ENCODE results near the gene UBLCP1.
"Not testable (repeated sequence)": the region's sequence is repeated elsewhere in the genome, so short reads cannot be mapped to it uniquely, and the experiment has no call there.

The UBLCP1 gene

DNA sequence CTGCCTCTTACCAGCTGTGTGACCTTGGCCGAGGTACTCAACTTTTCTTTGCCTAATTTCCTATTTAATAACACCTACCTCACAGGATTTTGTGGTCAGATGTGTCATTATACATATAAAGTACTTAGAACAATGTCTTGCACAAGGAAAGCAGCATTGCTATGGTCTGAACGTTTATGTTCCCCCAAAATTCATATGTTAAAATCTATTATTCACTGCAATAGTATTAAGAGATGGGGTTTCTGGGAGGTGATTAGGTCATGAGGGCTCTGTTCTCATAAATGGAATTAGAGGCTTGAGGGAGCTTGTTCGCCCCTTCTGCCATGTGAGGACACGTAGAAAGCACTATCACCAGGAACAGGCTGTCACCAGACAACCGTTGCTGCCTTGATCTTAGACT, 42.9 kb upstream of the UBLCP1 start:
- Histone ChIP-seq H3K9me3 (ENCODE audit: control extremely low read depth in 1 of 5, control insufficient read depth in 4 of 5, insufficient read depth in 2 of 5, low read depth in 1 of 5, low read length in 4 of 5) (no peaks in the 10 kb centered on the region), H3K27ac (ENCODE audit: insufficient read depth in 1 of 2, low read depth in 1 of 2, low read length in 2 of 2, poor library complexity in 1 of 2, severe bottlenecking in 2 of 2) (no peak overlapping the region), H3K4me1 (ENCODE audit: control extremely low read depth in 1 of 4, control insufficient read depth in 4 of 4, insufficient read depth in 4 of 4, low read length in 3 of 4) (peaks cover 0 to 3% (median 0%) of the 10 kb centered on the region in 4 experiments), H3K27me3 (replicated peaks in 2 of 5; ENCODE audit: control insufficient read depth in 4 of 5, insufficient read depth in 5 of 5, low read length in 4 of 5) (no peaks in the 10 kb centered on the region), H3K4me3 (ENCODE audit: control insufficient read depth in 1 of 7, extremely low read depth in 1 of 7, insufficient read depth in 4 of 7, low read depth in 2 of 7, low read length in 6 of 7) (no peak overlapping the region), H3K36me3 (ENCODE audit: control insufficient read depth in 4 of 4, insufficient read depth in 4 of 4, low read length in 3 of 4) (no peaks in the 10 kb centered on the region)
- CTCF ChIA-PET: no interaction called here
- POLR2A ChIA-PET: no interaction called here
- no CpG with 5 or more reads among the region's 5 CpGs for WGBS (ENCODE audit: insufficient coverage)
- DNase-seq: no peak

DNA sequence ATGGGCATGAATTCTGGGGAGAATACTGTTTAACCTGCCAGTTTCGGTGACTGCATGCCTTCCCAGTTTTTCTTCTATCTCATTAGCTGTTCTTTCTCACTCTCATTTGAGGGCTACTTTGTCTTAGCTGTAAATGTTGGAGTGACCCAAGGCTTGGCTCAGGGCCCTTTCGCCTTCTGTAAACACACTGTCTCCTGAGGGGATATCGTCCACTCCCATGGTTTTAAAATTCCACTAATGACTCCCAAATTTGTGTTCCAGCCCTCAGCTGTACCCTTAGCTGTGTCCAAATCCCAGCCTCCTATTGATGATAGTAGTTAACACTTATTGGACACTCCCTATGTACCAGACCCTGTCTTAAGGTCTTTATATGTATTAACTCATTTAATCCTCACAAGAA, 39.6 kb upstream of the UBLCP1 start:
- no peaks in the 10 kb centered on the region for H3K27me3 ChIP-seq (replicated peaks in 2 of 5; ENCODE audit: control insufficient read depth in 4 of 5, insufficient read depth in 5 of 5, low read length in 4 of 5)
- no peak overlapping the region for H3K27ac ChIP-seq (ENCODE audit: insufficient read depth in 1 of 2, low read depth in 1 of 2, low read length in 2 of 2, poor library complexity in 1 of 2, severe bottlenecking in 2 of 2)
- WGBS (ENCODE audit: insufficient coverage): 100% methylated on average over 1 of the region's 3 CpGs
- H3K4me3 ChIP-seq (ENCODE audit: control insufficient read depth in 1 of 7, extremely low read depth in 1 of 7, insufficient read depth in 4 of 7, low read depth in 2 of 7, low read length in 6 of 7): no peak overlapping the region
- no peaks in the 10 kb centered on the region for H3K9me3 ChIP-seq (ENCODE audit: control extremely low read depth in 1 of 5, control insufficient read depth in 4 of 5, insufficient read depth in 2 of 5, low read depth in 1 of 5, low read length in 4 of 5)
- no peak for DNase-seq
- H3K36me3 ChIP-seq (ENCODE audit: control insufficient read depth in 4 of 4, insufficient read depth in 4 of 4, low read length in 3 of 4): no peaks in the 10 kb centered on the region
- ChIA-PET POLR2A (no interaction called here), CTCF (interaction anchor here (1.3 kb wide), 1 partner anchor 9 kb away, joined by 7 read pairs; no protein-coding TSS in a partner anchor)
- H3K4me1 ChIP-seq (ENCODE audit: control extremely low read depth in 1 of 4, control insufficient read depth in 4 of 4, insufficient read depth in 4 of 4, low read length in 3 of 4): no peaks in the 10 kb centered on the region

DNA sequence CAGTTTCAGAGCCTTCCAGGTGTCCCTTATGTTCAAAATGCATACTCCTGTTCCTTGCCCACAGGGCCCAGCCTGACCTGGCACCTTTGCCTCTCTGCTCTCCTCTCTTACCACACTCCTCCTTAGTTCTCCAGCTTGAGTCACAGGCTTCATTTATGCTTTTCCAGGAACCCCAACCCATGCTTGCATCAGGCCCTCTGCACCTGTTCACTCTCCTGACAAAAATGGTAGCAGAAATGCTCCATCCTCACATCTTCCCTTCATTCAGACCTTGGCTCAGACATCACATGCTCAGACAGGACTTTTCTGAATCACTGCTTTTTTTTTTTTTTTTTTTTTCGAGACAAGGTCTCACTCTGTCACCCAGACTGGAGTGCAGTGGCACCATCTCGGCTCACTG, 38.6 kb upstream of the UBLCP1 start:
- H3K27me3 ChIP-seq (replicated peaks in 2 of 5; ENCODE audit: control insufficient read depth in 4 of 5, insufficient read depth in 5 of 5, low read length in 4 of 5): no peaks in the 10 kb centered on the region
- DNase-seq: no peak
- H3K36me3 ChIP-seq (ENCODE audit: control insufficient read depth in 4 of 4, insufficient read depth in 4 of 4, low read length in 3 of 4): no peaks in the 10 kb centered on the region
- no peak overlapping the region for H3K4me3 ChIP-seq (ENCODE audit: control insufficient read depth in 1 of 7, extremely low read depth in 1 of 7, insufficient read depth in 4 of 7, low read depth in 2 of 7, low read length in 6 of 7)
- POLR2A ChIA-PET: no interaction called here
- CTCF ChIA-PET: interaction anchor here (1.9 kb wide), 1 partner anchor 27 kb away, joined by 7 read pairs; no protein-coding TSS in a partner anchor
- no peaks in the 10 kb centered on the region for H3K4me1 ChIP-seq (ENCODE audit: control extremely low read depth in 1 of 4, control insufficient read depth in 4 of 4, insufficient read depth in 4 of 4, low read length in 3 of 4)
- WGBS (ENCODE audit: insufficient coverage): 100% methylated on average over 1 of the region's 2 CpGs
- no peaks in the 10 kb centered on the region for H3K9me3 ChIP-seq (ENCODE audit: control extremely low read depth in 1 of 5, control insufficient read depth in 4 of 5, insufficient read depth in 2 of 5, low read depth in 1 of 5, low read length in 4 of 5)
- no peak overlapping the region for H3K27ac ChIP-seq (ENCODE audit: insufficient read depth in 1 of 2, low read depth in 1 of 2, low read length in 2 of 2, poor library complexity in 1 of 2, severe bottlenecking in 2 of 2)

DNA sequence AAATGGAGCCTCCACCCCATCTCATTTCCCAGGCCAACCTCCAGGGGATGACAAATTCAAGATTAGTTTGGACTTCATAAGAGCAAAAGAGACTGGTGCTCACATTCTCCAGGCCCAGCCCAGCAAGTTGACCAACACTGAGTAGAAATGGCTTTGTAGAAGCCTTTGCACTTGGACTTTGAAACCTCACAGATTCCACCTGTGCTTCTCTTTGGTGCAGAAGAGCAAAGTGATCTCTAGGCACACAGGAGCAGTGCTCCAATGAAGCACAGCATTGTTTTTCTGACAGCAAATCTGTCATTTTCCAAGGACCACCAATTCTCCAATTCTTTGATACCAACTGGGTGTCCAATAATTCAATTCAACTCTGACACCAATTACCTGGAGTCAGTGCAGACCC, 36.6 kb upstream of the UBLCP1 start:
- H3K27ac ChIP-seq (ENCODE audit: insufficient read depth in 1 of 2, low read depth in 1 of 2, low read length in 2 of 2, poor library complexity in 1 of 2, severe bottlenecking in 2 of 2): no peak overlapping the region
- no peak overlapping the region for H3K4me3 ChIP-seq (ENCODE audit: control insufficient read depth in 1 of 7, extremely low read depth in 1 of 7, insufficient read depth in 4 of 7, low read depth in 2 of 7, low read length in 6 of 7)
- H3K9me3 ChIP-seq (ENCODE audit: control extremely low read depth in 1 of 5, control insufficient read depth in 4 of 5, insufficient read depth in 2 of 5, low read depth in 1 of 5, low read length in 4 of 5): no peaks in the 10 kb centered on the region
- POLR2A ChIA-PET: no interaction called here
- no peaks in the 10 kb centered on the region for H3K27me3 ChIP-seq (replicated peaks in 2 of 5; ENCODE audit: control insufficient read depth in 4 of 5, insufficient read depth in 5 of 5, low read length in 4 of 5)
- no peaks in the 10 kb centered on the region for H3K36me3 ChIP-seq (ENCODE audit: control insufficient read depth in 4 of 4, insufficient read depth in 4 of 4, low read length in 3 of 4)
- no peak for DNase-seq
- CTCF ChIA-PET: no interaction called here
- H3K4me1 ChIP-seq (ENCODE audit: control extremely low read depth in 1 of 4, control insufficient read depth in 4 of 4, insufficient read depth in 4 of 4, low read length in 3 of 4): no peaks in the 10 kb centered on the region

DNA sequence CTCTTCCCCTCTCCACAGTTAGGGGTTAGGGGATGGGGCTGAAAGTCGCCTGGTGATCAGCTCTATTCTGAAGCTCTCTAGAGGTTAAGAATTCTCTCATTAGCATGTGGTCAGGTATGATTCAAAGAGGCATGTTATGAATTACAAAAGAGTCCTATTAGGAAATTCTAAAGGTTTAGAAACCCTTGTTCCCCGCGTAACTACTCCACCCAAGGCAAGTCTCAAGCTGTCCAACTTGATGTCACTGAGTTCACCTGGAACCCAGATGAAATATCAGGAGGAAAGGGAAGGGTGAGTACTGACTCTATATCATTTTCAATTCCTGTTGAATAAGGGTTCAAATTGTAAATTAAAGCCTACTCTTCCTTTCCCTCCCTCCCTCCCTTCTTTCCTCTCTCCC, 35.6 kb upstream of the UBLCP1 start:
- WGBS (ENCODE audit: insufficient coverage): no CpG with 5 or more reads among the region's 3 CpGs
- POLR2A ChIA-PET: no interaction called here
- no peak overlapping the region for H3K4me3 ChIP-seq (ENCODE audit: control insufficient read depth in 1 of 7, extremely low read depth in 1 of 7, insufficient read depth in 4 of 7, low read depth in 2 of 7, low read length in 6 of 7)
- no peaks in the 10 kb centered on the region for H3K9me3 ChIP-seq (ENCODE audit: control extremely low read depth in 1 of 5, control insufficient read depth in 4 of 5, insufficient read depth in 2 of 5, low read depth in 1 of 5, low read length in 4 of 5)
- H3K4me1 ChIP-seq (ENCODE audit: control extremely low read depth in 1 of 4, control insufficient read depth in 4 of 4, insufficient read depth in 4 of 4, low read length in 3 of 4): no peaks in the 10 kb centered on the region
- no peak for DNase-seq
- H3K36me3 ChIP-seq (ENCODE audit: control insufficient read depth in 4 of 4, insufficient read depth in 4 of 4, low read length in 3 of 4): no peaks in the 10 kb centered on the region
- H3K27ac ChIP-seq (ENCODE audit: insufficient read depth in 1 of 2, low read depth in 1 of 2, low read length in 2 of 2, poor library complexity in 1 of 2, severe bottlenecking in 2 of 2): no peak overlapping the region
- CTCF ChIA-PET: no interaction called here
- H3K27me3 ChIP-seq (replicated peaks in 2 of 5; ENCODE audit: control insufficient read depth in 4 of 5, insufficient read depth in 5 of 5, low read length in 4 of 5): no peaks in the 10 kb centered on the region

DNA sequence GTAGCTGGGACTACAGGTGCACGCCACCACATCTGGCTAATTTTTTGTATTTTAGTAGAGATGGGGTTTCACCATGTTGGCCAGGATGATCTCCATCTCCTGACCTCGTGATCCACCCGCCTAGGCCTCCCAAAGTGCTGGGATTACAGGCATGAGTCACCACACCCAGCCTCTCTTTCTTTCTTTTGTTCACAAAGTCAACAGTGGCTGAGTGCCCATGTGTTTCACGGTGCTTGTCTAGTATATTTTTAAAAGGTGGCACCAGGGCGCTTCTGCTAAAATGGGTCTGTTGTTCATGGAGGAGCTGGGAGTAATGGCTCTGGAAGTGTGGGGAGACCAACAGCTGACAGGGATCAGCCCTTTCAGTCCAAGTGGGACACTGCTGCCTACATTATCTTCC, 35.0 kb upstream of the UBLCP1 start:
- CTCF ChIA-PET; H3K4me3 ChIP-seq (ENCODE audit: control insufficient read depth in 1 of 7, extremely low read depth in 1 of 7, insufficient read depth in 4 of 7, low read depth in 2 of 7, low read length in 6 of 7); H3K27me3 ChIP-seq (replicated peaks in 2 of 5; ENCODE audit: control insufficient read depth in 4 of 5, insufficient read depth in 5 of 5, low read length in 4 of 5); H3K27ac ChIP-seq (ENCODE audit: insufficient read depth in 1 of 2, low read depth in 1 of 2, low read length in 2 of 2, poor library complexity in 1 of 2, severe bottlenecking in 2 of 2); DNase-seq; H3K9me3 ChIP-seq (ENCODE audit: control extremely low read depth in 1 of 5, control insufficient read depth in 4 of 5, insufficient read depth in 2 of 5, low read depth in 1 of 5, low read length in 4 of 5); H3K4me1 ChIP-seq (ENCODE audit: control extremely low read depth in 1 of 4, control insufficient read depth in 4 of 4, insufficient read depth in 4 of 4, low read length in 3 of 4); POLR2A ChIA-PET; H3K36me3 ChIP-seq (ENCODE audit: control insufficient read depth in 4 of 4, insufficient read depth in 4 of 4, low read length in 3 of 4): not testable (repeated sequence)
- 100% methylated on average over 1 of the region's 5 CpGs for WGBS (ENCODE audit: insufficient coverage)

DNA sequence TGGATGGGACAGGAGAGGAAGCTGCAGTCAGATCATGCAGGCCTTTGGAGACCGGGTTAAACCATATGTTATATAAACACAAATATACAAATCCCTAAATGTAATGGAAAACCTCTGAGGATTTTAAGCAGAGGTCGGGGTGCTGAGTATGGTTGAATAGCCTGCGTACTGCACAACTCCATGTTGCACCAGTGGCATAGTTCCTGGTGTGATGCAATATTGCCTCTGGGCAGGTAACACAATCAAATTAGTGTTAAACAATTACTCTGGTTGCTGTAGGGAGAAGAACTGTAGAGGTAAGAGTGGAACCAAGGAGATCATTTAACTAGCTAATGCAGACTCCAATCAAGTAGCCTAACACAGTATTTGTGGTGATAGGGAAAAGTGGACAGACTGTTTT, 32.4 kb upstream of the UBLCP1 start:
- Histone ChIP-seq H3K27me3 (replicated peaks in 2 of 5; ENCODE audit: control insufficient read depth in 4 of 5, insufficient read depth in 5 of 5, low read length in 4 of 5) (no peaks in the 10 kb centered on the region), H3K4me1 (ENCODE audit: control extremely low read depth in 1 of 4, control insufficient read depth in 4 of 4, insufficient read depth in 4 of 4, low read length in 3 of 4) (no peaks in the 10 kb centered on the region), H3K4me3 (ENCODE audit: control insufficient read depth in 1 of 7, extremely low read depth in 1 of 7, insufficient read depth in 4 of 7, low read depth in 2 of 7, low read length in 6 of 7) (no peak overlapping the region), H3K27ac (ENCODE audit: insufficient read depth in 1 of 2, low read depth in 1 of 2, low read length in 2 of 2, poor library complexity in 1 of 2, severe bottlenecking in 2 of 2) (no peak overlapping the region), H3K36me3 (ENCODE audit: control insufficient read depth in 4 of 4, insufficient read depth in 4 of 4, low read length in 3 of 4) (no peaks in the 10 kb centered on the region), H3K9me3 (ENCODE audit: control extremely low read depth in 1 of 5, control insufficient read depth in 4 of 5, insufficient read depth in 2 of 5, low read depth in 1 of 5, low read length in 4 of 5) (no peaks in the 10 kb centered on the region)
- CTCF ChIA-PET: interaction anchor here (1.0 kb wide), 1 partner anchor 16 kb away, joined by 3 read pairs; no protein-coding TSS in a partner anchor
- DNase-seq: no peak
- WGBS (ENCODE audit: insufficient coverage): 100% methylated on average over 1 of the region's 3 CpGs
- POLR2A ChIA-PET: no interaction called here

All from common myeloid progenitor, CD34-positive (primary cell).